GM06990 (cell line): ENCODE results near the gene ACOX3.

Experiments used
- DNase-seq: peaks from one replicate; pipeline ENCODE4 v3.0.0-alpha.2; 2011; ENCODE audit not compliant: insufficient read length; ENCODE audit errors: extremely low read depth
- H3K27me3 ChIP-seq: replicated peaks from 2 replicates; pipeline ENCODE4 v1.6.0; 2011; ENCODE audit warnings: low read length; ENCODE audit not compliant: control insufficient read depth, insufficient read depth
- H3K36me3 ChIP-seq: 2 replicates; pipeline ENCODE4 v1.5.1; 2011; ENCODE audit warnings: low read length; ENCODE audit not compliant: control insufficient read depth, insufficient read depth
- H3K4me3 ChIP-seq: replicated peaks from 2 replicates; pipeline ENCODE4 v1.5.1; 2011; ENCODE audit warnings: low read depth, mild to moderate bottlenecking, control low read depth, low read length
- TF ChIP-seq, protein P1 (sequence below): IDR thresholded peaks from 2 replicates; pipeline ENCODE4 v1.5.1; 2011; ENCODE audit warnings: low read length, control low read depth, mild to moderate bottlenecking, inconsistent platforms; ENCODE audit not compliant: insufficient read depth, poor library complexity, severe bottlenecking

The ACOX3 gene

DNA sequence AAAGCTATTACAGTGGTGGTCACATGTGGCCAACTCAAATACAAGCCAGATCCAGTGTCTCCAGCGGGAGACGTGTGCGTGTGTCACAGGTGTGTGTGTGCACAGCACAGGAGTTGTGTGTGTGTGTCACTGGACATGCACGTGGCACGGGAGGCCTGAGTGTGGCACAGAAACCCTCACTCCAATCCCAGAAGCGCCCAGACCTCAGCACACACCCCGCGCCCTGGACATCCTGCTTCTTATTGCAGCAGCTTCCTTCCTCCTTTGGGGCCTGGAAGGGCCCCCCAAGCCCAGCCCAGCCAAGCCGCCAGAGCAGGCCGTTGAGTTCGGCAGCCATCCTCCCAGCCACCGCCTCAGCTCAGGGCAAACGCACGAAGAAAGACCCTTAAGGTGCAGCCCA is 37.9 kb downstream of the ACOX3 start:
- Histone ChIP-seq H3K36me3 (peaks cover 7% of the 10 kb centered on the region), H3K4me3 (no peak overlapping the region), H3K27me3 (no peaks in the 10 kb centered on the region)
- DNase-seq: no peak
- TF ChIP-seq, protein P1, sequence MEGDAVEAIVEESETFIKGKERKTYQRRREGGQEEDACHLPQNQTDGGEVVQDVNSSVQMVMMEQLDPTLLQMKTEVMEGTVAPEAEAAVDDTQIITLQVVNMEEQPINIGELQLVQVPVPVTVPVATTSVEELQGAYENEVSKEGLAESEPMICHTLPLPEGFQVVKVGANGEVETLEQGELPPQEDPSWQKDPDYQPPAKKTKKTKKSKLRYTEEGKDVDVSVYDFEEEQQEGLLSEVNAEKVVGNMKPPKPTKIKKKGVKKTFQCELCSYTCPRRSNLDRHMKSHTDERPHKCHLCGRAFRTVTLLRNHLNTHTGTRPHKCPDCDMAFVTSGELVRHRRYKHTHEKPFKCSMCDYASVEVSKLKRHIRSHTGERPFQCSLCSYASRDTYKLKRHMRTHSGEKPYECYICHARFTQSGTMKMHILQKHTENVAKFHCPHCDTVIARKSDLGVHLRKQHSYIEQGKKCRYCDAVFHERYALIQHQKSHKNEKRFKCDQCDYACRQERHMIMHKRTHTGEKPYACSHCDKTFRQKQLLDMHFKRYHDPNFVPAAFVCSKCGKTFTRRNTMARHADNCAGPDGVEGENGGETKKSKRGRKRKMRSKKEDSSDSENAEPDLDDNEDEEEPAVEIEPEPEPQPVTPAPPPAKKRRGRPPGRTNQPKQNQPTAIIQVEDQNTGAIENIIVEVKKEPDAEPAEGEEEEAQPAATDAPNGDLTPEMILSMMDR: no peak

DNA sequence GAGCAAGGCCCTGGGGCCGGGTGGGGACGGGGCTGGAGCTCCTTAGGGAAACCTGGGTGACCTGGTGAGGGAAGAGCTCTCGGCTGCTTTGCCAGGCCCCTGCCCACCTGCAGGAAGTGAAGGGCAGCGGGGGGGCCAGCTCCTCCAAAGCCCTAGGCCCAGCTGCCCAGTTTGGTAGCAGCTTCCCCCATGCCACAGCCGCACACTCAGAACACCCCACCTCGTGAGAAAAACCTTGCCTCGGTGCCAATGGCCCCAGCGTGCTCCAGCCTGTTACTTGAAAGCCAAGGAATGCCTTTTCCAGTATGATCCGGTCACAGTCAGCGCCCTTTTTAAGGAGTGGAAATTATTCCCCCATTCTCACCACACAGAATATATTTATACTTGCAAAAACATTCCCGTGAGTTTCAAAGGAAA is 38.3 kb downstream of the ACOX3 start:
- Histone ChIP-seq H3K27me3 (no peaks in the 10 kb centered on the region), H3K4me3 (no peak overlapping the region), H3K36me3 (peaks cover 7% of the 10 kb centered on the region)
- TF ChIP-seq, protein P1: no peak
- DNase-seq: no peak

DNA sequence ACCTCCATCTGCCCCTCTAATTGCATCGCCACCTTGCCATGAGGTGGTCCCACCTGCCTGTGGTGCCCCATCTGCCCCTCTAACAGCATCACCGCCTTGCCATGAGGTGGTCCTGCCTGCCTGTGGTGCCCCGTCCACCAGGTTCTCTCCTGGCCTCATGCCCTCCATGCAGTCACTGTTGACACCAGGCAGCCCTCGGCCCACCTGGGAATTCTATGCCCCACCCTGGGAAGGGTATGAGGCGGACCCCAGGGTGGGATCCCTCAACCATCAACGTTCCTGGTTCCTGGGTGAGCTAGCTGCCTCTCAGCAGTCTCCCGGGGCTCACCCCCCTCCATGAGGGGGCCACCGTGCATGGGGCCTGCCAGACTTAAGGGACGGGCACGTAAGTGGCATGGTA is 38.9 kb downstream of the ACOX3 start:
- Histone ChIP-seq H3K27me3 (no peaks in the 10 kb centered on the region), H3K4me3 (no peak overlapping the region), H3K36me3 (peaks cover 7% of the 10 kb centered on the region)
- DNase-seq: no peak
- TF ChIP-seq, protein P1: no peak

DNA sequence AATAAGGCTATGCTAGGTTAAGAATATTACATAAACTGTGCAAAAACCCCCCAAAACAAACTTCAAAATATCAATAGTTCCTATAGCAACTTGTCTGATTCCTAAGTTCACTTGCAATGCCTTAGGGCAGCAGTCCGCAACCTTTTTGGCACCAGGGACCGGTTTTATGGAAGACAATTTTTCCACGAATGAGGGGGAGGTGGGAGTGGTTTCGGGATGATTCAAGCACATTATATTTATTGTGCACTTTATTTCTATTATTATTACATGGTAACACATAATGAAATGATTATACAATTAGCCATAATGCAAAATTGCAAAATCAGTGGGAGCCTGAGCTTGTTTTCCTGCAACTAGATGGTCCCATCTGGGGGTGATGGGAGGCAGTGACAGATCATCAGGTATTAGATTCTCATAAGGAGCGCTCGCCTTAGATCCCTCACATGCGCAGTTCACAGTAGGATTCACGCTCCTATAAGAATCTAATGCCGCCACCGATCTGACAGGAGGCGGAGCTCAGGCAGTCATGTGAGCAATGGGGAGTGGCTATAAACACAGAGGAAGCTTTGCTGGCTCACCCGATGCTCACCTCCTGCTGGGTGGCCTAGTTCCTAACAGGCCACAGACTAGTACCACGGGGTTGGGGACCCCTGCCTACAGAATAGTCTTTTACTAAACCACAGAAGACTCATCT is 39.7 kb downstream of the ACOX3 start:
- Histone ChIP-seq H3K27me3 (no peaks in the 10 kb centered on the region), H3K36me3 (peaks cover 9% of the 10 kb centered on the region), H3K4me3 (no peak overlapping the region)
- TF ChIP-seq, protein P1: no peak
- no peak for DNase-seq

DNA sequence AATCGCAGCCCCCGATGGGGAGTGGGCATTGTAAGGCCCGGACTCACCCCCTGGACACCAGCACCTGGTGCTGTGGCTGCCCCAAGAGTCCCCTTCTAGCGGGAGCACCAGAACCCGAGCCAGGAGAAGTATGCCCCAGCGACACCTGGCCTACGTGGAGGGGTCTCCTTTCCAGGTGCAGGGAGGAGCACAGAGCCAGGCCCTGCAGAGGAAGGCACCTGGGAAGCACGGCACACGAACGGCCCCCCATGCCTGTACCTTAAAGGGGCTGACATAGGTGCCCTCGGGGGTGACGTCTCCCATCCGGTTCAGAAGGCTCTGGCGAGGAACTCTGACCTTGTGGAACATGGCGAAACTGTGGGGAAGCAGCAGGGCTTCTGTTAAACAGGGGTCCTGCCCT is 41.2 kb downstream of the ACOX3 start:
- no peak overlapping the region for H3K4me3 ChIP-seq
- TF ChIP-seq, protein P1: no peak
- peaks cover 8% of the 10 kb centered on the region for H3K36me3 ChIP-seq
- no peaks in the 10 kb centered on the region for H3K27me3 ChIP-seq
- DNase-seq: no peak

DNA sequence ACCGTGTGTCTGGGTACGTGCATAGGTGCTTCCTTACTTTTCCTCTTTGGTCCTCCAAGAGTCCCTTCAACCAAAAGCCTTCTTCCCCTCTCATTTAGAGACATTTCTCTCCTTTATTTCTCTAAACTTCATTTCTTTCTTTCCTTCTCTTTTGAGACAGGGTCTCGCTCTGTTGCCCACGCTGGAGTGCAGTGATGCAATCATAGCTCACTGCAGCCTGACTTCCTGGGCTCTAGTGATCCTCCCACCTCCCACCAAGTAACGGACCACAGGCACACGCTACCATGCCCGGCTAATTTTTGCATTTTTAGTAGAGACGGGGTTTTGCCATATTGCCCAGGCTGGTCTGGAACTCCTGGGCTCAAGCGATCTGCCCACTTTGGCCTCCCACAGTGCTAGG is 42.2 kb downstream of the ACOX3 start:
- H3K4me3 ChIP-seq: no peak overlapping the region
- H3K27me3 ChIP-seq: no peaks in the 10 kb centered on the region
- DNase-seq: no peak
- TF ChIP-seq, protein P1: no peak
- H3K36me3 ChIP-seq: peaks cover 11% of the 10 kb centered on the region
